Left lobe of liver (tissue), 2 donors: ENCODE data around the gene RPP14. TPM values are rescaled to one million over a fixed set of nuclear protein-coding genes. Genes with fewer than 3 reads are reported as not detected.
"Not testable (repeated sequence)": the region's sequence is repeated elsewhere in the genome, so short reads cannot be mapped to it uniquely, and the experiment has no call there.

ENCODE experiments used
- ATAC-seq: fragments of 200-7000 bp; cut with Tn5 transposase; one replicate; pipeline ENCODE4 v1.9.1; 2020; ENCODE audit warnings: mild to moderate bottlenecking, moderate library complexity
- DNase-seq: peaks from one replicate; pipeline ENCODE4 v3.0.0-alpha.2; 2020; ENCODE audit warnings: low spot score
- total RNA-seq: library from RNA; stranded (reverse); gene quantifications from one replicate; pipeline ENCODE4 v1.2.1, GENCODE V29; 2021
- donor health status: DM: no; HTN: no; CAD: no; lungs with moderate emphysema.
- donor health status: DM: no; HTN: yes; CAD: no.

The RPP14 gene
- total RNA-seq = 9.7 TPM

DNA sequence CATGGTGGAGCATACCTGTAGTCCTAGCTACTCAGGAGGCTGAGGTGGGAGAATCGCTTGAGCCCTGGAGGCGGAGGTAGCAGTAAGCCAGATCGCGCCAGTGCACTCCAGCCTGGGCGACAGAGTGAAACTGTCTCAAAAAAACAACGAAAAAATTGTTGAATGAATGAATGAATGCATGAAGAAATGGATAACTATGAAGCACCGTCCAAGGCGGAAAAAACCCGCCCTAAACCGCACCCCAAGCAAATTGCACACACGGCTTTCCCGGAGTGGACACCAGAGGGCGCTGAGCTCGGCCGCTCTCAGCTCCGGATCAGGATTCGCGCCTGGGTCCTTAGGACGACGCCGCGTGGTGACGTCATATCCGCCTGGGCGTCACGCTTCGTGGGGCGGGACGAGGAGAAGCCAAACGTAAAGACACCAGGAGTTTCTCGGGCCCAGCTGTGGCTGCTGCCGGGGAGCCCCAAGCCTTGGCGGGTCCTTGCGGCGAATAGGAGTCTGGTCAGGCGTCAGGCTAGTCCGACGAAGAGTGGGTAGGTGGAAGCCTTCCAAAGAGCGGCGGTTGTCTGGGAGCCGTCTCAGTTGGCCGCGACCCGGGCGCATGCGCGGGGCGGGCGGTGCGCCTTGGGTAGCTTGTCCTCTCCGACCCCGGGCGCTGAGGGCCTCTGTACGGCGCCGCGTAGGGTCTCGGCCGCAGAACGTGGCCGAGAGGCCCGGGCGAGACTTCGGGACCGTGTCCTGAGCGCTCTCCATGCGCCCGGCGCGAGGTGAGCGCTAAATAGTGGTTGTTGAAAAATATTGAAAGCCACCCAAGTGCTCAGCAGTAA lies at the start of gene RPP14, which contains the start of gene HTD2:
TSS of gene RPP14 (plus strand) at position 364 of the 830 bp plus-strand sequence. CDS start 4,085 bp downstream, outside the sequence.
TSS of gene HTD2 (plus strand) at position 639 of the 830 bp plus-strand sequence. CDS start 11,094 bp downstream, outside the sequence.
- DNase-seq (peak; percentile 98), ATAC-seq (peak; percentile 91)

DNA sequence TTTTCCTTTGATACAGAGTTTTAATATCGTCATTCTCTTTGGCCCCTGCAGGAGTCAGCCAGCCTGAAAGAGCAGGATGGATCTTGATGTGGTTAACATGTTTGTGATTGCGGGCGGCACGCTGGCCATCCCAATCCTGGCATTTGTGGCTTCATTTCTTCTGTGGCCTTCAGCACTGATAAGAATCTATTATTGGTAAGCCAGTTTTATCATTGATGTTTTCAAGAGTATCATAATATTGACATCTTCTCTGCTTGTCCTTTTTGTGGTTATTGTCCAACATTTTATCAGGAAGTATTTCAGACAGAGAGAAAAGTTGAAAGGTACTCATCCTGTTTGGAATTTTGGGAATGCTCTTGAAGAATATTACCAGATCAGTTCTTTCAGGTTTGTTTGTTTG lies 49.5 kb upstream of the RPP14 start:
- ATAC-seq (no peak), DNase-seq (no peak)

DNA sequence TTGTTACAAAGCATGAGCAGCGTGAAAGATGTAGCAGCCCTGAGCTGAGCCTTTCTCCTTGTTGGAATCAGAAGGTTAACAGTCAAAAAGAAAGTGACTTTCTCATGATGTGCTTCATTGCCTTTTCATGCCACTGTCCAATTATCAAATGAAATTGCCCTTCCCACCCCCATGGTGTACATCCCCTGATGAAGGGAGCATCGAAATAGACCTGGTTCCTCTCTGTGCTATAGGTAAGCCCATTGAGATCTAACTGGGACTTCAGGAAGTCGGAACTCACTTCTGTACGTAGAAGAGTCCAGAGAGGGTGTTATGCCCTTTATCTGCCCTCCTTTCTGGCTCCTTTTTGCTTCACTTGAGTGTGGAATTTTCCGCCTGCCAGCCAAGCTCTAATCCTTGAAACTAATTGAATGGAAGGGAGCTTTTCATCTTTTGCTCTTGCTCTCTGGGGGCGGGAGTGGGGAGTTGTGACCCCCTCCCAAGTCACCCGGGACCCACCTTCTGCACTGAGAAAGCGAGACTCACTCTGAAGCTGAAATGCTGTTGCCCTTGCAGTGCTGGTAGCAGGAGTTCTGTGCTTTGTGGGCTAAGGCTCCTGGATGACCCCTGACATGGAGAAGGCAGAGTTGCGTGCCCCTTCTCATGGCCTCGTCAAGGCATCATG lies 47.5 kb upstream of the RPP14 start:
- ATAC-seq = no peak
- DNase-seq = no peak

DNA sequence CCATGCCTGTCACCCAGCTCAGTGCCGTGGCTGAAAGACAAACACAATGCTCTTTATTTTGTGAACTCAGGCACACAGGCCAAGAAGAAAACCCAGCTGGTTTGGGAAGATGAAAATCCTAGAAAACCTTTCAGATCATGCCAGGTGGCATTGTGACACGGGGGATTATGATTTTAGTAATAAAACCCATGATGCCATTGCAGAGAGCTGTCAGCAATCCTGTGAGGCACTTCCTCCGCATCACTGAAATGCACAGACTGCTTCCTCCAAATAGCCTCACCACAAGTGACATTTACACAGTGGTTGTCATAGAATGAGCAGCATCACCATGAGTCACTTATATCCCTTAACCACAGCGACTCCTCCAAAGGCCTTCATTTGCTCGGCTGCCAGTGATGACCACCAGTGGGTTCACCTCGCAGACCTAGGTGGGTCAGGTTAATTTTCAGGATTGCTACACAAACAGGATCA lies 45.7 kb upstream of the RPP14 start:
- ATAC-seq (no peak), DNase-seq (no peak)

DNA sequence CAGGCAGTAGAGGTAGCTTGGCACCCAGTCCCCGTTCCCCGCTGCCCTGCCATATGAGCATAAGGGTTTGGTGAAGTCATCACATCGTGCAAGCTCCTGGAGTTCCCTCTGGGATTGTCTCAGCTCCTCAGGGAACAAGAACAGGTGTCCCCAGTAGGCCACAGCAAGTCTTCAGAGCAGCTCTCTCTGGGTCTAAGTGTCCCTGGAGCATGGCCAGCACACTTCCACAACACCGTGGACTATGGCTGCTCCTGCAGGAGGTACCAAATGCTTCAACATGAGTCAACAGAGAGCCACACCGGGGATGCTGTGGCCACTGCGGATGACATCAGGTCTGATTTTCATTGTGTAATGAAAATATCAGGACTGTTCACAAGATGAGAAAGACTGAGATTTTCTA lies 45.3 kb upstream of the RPP14 start:
- DNase-seq (no peak), ATAC-seq (peak; percentile 89)

DNA sequence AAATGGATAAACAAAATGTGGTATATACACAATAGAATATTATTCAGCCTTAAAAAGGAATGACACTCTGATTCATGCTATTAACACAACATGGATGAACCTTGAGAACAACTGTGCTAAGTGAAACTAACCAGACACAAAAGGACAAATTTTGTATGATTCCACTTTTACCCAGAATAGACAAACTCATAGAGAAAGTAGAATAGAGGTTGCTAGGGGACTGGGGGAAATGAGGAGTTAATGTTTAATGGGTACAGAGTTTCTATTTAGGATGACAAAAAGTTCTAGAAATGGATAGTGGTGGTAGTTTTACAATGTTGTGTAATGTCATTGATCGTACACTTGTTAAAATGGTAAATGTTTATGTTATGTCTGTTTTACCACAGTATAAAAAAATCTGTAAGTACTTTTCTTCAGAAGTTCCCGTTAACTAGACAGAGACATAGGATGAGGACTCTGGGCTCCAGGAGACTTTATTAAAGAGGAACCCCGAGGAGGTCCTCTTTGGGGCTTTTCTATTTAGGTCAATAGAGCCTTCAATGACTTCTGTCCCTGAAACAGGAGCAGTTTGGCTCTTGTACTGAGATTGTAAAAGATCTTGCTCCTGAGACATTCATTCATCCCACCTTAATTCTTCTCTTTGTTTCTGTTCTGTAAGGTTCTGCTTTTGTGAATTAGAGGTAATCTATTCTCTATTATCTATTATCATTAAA lies 43.9 kb upstream of the RPP14 start:
- ATAC-seq = no peak
- DNase-seq = no peak

DNA sequence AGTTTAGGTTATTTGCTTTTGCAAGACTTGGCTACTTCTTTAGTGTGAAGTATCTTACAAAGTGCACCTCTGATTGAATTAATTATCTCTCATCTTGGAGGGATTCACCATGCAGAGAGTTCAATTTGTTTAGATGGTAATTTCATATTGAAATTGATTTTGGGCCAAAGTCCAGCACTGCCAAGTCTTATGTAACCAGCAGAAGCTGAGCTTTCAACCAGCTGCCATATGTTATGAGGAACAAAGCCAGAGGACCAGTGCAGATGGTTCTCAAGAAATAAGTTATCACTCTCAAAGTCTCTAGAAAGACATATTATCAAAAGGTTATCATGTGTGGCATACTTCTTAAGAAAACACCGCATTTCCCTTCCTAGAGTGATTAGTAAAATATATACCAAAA lies 39.5 kb upstream of the RPP14 start:
- DNase-seq (no peak), ATAC-seq (peak; percentile 54)

DNA sequence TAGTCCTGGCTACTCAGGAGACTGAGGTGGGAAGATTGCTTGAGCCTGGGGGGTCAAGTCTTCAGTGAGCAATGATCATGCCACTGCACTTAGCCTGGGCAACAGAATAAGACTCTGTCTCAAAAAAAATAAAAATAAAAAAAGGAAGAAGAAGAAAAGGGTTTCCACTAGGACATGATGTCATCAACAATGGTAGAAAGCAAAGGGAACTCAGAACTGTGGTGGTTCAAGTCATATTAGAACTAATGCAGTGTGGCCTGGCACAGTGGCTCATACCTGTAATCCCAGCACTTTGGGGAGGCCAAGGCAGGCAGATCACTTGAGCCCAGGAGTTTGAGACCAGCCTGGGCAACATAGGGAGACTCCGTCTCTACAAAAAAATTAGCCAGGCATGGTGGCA lies 38.5 kb upstream of the RPP14 start:
- DNase-seq, ATAC-seq: not testable (repeated sequence)

DNA sequence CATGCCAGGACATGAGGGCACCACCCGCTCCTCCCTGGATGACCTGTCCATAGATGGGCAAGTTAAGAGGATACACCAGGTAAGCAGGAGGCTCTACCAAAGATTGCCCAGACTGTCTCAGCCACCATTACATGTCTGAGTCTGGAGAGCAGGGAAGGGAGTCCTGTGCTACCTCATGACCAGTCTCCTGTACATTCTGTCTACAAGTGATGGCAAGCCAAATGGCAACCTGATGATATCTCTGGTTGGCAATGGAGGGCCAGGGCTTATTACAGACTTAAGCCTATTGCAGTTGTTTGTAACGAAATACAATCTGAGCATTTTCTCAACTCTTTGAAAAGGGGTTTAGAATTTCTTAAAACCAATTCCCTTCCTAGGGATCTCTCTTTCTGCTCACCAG lies 36.7 kb upstream of the RPP14 start:
- DNase-seq = no peak
- no peak for ATAC-seq

DNA sequence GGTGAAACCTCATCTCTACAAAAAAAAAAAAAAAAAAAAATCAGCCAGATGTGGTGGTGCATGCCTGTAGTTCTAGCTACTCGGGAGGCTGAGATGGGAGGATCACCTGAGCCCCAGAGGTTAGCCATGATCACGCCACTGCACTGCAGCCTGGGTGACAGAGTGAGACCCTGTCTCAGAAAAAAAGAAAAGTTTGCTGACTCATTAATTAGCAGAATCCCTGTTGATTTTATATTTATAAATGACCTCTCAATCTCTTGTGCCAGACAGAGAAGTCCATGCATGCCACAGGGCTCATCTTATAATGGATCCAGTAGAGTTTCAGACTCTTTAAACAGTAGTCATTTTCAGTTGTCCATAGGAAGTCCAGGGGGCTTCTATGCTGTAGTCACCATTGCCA lies 35.6 kb upstream of the RPP14 start:
- ATAC-seq = no peak
- no peak for DNase-seq

DNA sequence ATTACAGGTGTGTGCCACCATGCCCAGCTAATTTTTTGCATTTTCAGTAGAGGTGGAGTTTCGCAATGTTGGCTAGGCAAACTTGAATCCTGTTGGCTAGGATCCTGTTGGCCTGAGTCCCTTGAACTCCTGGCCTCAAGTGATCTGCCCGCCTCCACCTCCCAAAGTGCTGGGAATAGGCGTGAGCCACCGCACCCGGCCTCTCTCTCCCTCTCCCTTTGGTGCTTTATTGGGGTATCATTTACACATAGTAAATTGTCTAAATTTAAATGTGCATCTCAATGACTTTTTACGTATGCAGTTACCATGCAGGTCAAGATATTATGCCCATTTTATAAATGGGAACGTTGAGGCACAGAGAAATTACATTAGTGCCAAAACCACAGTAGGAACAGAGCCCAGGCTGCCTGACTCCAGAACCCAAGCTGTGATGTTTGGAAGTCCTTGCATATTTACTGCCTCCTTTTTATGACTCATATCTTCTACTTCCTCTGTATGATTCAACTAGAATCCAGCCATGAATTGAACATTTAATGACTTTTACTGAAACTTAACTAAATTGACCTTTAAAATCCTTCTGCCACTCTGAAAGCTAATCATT lies 34.0 kb upstream of the RPP14 start:
- DNase-seq = peak; percentile 90
- ATAC-seq = peak; percentile 86

DNA sequence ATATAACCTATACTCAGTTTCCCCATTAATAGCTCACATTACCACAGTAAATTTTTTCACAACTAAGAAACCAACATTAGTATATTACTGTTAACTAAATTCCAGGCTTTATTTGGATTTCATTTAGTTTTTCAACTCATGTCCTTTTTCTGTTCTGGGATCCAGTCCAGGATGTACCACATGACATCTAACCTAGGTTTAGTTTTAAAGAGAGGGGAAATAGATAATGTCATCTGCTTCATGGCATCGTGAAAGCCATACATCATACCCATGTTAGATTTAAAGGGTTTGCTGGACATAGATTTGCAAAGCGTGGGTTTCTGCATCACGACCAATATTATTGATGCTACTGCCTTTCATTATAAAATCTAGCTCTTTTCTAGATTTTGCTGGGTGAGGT lies 33.2 kb upstream of the RPP14 start:
- DNase-seq (no peak), ATAC-seq (peak; percentile 54)

DNA sequence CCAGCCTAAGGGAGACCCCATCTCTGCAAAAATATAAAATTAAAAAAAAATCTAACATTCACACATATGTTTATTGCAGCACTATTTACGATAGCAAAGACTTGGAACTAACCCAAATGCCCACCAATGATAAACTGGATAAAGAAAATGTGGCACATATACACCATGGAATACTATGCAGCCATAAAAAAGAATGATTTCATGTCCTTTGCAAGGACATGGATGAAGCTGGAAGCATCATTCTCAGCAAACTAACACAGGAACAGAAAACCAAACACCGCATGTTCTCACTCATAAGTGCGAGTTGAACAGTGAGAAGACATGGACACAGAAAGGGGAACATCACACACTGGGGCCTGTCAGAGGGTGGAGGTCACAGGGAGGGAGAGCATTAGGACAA lies 32.7 kb upstream of the RPP14 start:
- ATAC-seq, DNase-seq: not testable (repeated sequence)

DNA sequence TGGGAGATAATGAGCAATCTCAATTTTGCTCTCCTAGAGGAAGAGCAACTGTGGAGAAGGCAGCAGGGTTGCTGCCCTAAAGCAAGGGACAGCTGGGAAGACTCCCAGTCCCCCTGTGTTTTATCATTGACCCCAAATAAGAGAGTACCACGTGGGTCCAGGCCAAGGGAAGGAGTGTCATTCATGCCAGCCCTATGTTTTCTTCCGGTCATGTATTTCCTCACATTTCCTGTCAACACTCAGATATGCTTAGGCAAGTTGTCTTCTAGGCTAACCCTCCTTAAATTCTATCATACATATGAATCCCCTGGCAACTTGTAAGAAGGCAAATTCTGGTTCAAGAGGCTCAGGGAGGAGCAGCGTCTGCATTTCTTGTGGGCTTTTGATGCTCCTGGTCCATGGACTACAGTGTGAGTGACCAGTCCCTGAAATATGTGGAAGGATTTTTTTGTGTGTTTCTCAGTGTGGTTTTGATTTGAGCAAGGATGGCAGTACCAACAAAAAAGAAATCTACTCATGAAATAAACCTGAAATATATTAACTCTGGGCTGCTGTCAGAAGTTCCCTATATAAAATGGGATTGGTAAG lies 31.9 kb upstream of the RPP14 start:
- DNase-seq (no peak), ATAC-seq (peak; percentile 29)

DNA sequence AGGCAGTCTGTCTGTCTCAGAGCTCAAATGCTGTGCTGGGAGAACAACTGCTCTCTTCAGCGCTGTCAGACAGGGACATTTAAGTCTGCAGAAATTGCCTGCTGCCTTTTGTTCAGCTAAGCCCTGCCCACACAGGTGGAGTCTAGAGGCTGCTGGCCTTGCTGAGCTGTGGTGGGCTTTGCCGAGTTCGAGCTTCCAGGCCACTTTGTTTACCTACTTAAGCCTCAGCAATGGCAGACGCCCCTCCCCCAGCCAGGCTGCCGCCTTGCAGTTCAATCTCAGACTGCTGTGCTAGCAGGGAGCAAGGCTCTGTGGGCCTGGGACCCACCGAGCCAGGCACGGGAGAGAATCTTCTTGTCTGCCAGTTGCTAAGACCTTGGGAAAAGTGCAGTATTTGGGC lies 25.0 kb upstream of the RPP14 start:
- no peak for DNase-seq

DNA sequence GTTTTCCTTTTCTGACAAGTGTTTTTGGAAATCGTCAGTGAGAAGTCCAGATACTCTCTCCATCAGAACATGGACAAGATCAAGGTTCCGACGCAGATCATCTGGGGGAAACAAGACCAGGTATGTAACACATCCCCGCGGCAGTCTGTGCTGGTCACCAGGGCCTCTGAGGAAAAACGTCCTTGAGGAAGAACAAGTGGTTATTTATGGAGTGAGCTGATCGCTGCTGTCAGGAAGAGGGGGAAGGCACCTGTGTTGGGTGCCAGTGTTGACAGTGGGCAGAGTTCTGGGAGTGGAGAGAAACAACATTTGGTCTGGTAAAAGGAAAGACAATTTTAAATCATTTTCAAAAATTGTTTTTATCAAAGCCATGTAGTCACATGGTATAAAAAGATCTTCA lies 20.7 kb upstream of the RPP14 start:
- DNase-seq = no peak
- no peak for ATAC-seq

More for the DNA sequence above, 25.0 kb upstream of the RPP14 start:
- ATAC-seq = no peak

DNA sequence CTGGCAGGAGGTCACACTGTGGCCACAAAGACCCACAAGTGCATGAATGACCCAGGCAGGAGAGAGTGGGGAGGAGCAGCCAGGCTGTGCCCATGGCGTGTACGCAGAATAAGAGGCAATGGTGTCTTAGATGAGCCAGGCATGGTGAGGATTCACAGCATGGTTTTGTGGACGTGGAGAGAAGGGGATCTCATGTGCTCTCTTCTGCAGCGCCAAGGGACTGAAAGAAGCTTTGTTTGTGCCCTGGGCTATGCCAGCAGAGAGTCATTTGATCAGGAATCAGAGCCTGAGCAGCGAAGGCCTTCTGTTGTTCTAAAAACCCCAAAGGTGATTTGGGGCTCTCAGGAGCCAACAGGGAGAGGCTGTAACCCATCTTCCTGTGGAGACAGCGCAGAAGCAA lies 18.7 kb upstream of the RPP14 start:
- ATAC-seq = no peak
- DNase-seq = no peak

DNA sequence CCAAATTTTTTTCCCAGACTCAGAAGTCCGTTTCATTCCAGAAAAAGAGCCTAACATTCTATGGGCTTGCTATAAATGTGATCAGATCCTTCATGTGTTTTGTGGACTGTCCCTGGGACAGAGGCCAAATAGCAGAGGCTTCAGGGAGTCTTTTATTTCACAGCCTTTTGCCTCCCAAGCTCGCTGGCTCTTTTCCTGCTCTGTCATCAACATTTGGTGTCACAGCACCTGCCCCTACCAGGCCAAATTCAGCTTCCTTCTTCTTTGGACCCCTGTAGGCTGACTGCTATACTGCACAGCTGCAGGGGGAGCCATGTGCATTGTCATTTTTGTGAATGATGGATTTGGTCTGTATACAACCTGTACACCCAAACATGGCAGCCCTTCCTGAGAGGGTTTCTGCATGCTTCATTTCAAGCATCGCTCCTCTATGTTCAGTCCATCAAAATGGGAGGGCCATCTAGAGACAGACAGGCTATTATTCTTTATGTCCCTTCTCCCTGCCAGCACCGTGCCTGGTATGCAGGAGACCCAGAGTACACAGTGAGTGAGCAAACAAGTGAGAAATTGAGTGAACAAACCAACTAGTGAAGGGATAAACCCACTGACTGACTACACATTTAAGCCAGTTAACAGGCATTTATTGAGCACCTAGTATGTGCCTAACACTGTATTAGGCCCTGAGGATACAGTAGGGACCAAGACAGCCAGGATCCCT lies 17.9 kb upstream of the RPP14 start:
- DNase-seq (no peak), ATAC-seq (peak; percentile 24)

DNA sequence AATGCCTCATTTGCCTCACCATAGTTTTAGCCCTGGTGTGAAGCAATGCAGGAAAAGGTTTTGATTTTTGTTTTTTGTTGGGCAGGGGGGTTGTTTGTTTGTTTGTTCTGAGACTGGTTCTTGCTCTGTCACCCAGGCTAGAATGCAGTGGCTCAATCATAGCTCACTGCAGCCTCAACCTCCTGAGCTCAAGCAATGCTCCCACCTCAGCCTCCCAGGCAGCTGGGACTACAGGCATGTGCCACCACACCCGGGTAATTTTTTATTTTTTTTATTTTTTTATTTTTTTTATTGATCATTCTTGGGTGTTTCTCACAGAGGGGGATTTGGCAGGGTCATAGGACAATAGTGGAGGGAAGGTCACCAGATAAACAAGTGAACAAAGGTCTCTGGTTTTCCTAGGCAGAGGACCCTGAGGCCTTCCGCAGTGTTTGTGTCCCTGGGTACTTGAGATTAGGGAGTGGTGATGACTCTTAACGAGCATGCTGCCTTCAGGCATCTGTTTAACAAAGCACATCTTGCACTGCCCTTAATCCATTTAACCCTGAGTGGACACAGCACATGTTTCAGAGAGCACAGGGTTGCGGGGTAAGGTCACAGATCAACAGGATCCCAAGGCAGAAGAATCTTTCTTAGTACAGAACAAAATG lies 17.0 kb upstream of the RPP14 start:
- ATAC-seq, DNase-seq: not testable (repeated sequence)
